A549 treated with ZK216348 at 1 μM for 4 hours (cell line): ENCODE data around the gene ZNF534. TPM values are rescaled to one million over a fixed set of nuclear protein-coding genes. Genes with fewer than 3 reads are reported as not detected.

Source experiments
- total RNA-seq: library from RNA; stranded (reverse); fragments of 200-300 nt; extraction: Qiagen RNA extraction; gene quantifications from 5 replicates; pipeline ENCODE4 v1.2.3, GENCODE V29; 2022; ENCODE audit warnings: low read depth

ZNF534 gene
- not detected in 5 replicates for total RNA-seq

GRCh38 chr19:52428937-52429336 is at the start of gene ZNF534:
ZNF534 (plus strand) TSS chr19:52429148; CDS start chr19:52431475, 2,327 bp downstream.

GRCh38 chr19:52397310-52398080 is 31.5 kb upstream of the ZNF534 start, which contains the start of gene ZNF528:
ZNF528 (plus strand) TSS chr19:52397849; CDS start chr19:52402014, 4,165 bp downstream.

GRCh38 chr19:52453324-52454094 is 24.6 kb downstream of the ZNF534 start, which contains the start of gene ZNF578:
ZNF578 (plus strand) TSS chr19:52453553; CDS start chr19:52501846, 48,293 bp downstream.

Other genes starting within 250 kb of the ZNF534 start
- gene PPP2R1A, start 239.1 kb upstream of the ZNF534 start, total RNA-seq = 210 to 308 TPM (median 302 TPM) in 5 replicates
- gene ZNF766, start 159.6 kb upstream of the ZNF534 start, total RNA-seq = 6.0 to 14.9 TPM (median 9.6 TPM) in 5 replicates
- 11.8 to 18.2 TPM (median 15.6 TPM) in 5 replicates for gene ZNF480, start 132.0 kb upstream of the ZNF534 start, total RNA-seq
- gene ZNF610, start 92.9 kb upstream of the ZNF534 start, total RNA-seq = not detected in 5 replicates
- 0.16 to 1.8 TPM (median 0.70 TPM) in 5 replicates for gene ZNF880, start 59.2 kb upstream of the ZNF534 start, total RNA-seq
- 0.04 to 0.57 TPM (median 0.20 TPM) in 4 of 5 replicates, not detected in the other for gene ZNF528, start 31.3 kb upstream of the ZNF534 start, total RNA-seq
- gene ZNF578, start 24.4 kb downstream of the ZNF534 start, total RNA-seq = not detected in 5 replicates
- 0.04 to 0.21 TPM (median 0.09 TPM) in 3 of 5 replicates, not detected in the others for gene ZNF808, start 98.5 kb downstream of the ZNF534 start, total RNA-seq
- 0.11 to 0.34 TPM (median 0.22 TPM) in 5 replicates for gene ZNF701, start 141.1 kb downstream of the ZNF534 start, total RNA-seq
- 0.14 to 0.17 TPM (median 0.15 TPM) in 5 replicates for gene ZNF83, start 209.2 kb downstream of the ZNF534 start, total RNA-seq